ENCODE results near the gene FRMD8. TPM values are rescaled to one million over a fixed set of nuclear protein-coding genes. Genes with fewer than 3 reads are reported as not detected.
A peak's percentile ranks its signal among the peaks of the same experiment; 100 is the strongest.

Gene FRMD8
- total RNA-seq, 1 experiment from 2014 or later, result 22.7 TPM

GRCh38 chr11:65432686-65433582 lies 46.5 kb downstream of the FRMD8 start:
- no peak overlapping the region for H2BK20ac ChIP-seq (ENCODE audit: low read depth, low read length, poor library complexity, severe bottlenecking)
- peaks cover 18 to 19% of the 10 kb centered on the region in 2 experiments for H3K4me1 Mint-ChIP-seq
- no peak overlapping the region for H3K23ac ChIP-seq (ENCODE audit: insufficient read length, low read depth, low read length)
- peaks cover 7% of the 10 kb centered on the region; the same call in 1 of the 2 replicates for H3K4me1 ChIP-seq (ENCODE audit: insufficient read depth, low read length)
- H2AFZ ChIP-seq (ENCODE audit: low read length), result no peak overlapping the region
- WGBS (ENCODE audit: extremely low coverage, insufficient read length, low lambda C conversion rate), result no CpG with 5 or more reads among the region's 1 CpG
- no peaks in the 10 kb centered on the region for H3K36me3 Mint-ChIP-seq (ENCODE audit: insufficient read depth in 1 of 3, low read depth in 3 of 3)
- H3K18ac ChIP-seq (ENCODE audit: insufficient read length, low read depth, low read length), result no peak overlapping the region
- H3K4me2 ChIP-seq (ENCODE audit: insufficient read depth, insufficient read length, low read length), result no peak overlapping the region
- H2BK12ac ChIP-seq (ENCODE audit: insufficient read length, low read depth, low read length), result no peak overlapping the region
- no peak overlapping the region for H3K56ac ChIP-seq (ENCODE audit: insufficient read length, low read depth, low read length)
- no peak overlapping the region for H3K27ac Mint-ChIP-seq
- DNase-seq, result no peak
- no peak overlapping the region for H2BK120ac ChIP-seq (ENCODE audit: low read depth, low read length, poor library complexity, severe bottlenecking)
- H3K4ac ChIP-seq (ENCODE audit: low read depth, low read length), result no peak overlapping the region
- TF ChIP-seq CTCF (conservative IDR thresholded peaks at IDR 0.05), result peak; percentile 60; the same call in 2 of the 3 replicates
- no peak overlapping the region for H3T11ph ChIP-seq (ENCODE audit: low read length)
- no peak overlapping the region for H2BK5ac ChIP-seq (ENCODE audit: insufficient read length, low read length)
- H3K79me1 ChIP-seq (ENCODE audit: insufficient read depth, low read depth, low read length, poor library complexity, severe bottlenecking), result no peaks in the 10 kb centered on the region
- no peak overlapping the region for H4K91ac ChIP-seq (ENCODE audit: insufficient read length, low read depth, low read length)
- no peaks in the 10 kb centered on the region for H3K9me3 ChIP-seq (ENCODE audit: control insufficient read depth, low read depth, low read length)
- no peak overlapping the region for H2BK15ac ChIP-seq (ENCODE audit: low read depth, low read length)
- no peaks in the 10 kb centered on the region for H3K9me3 Mint-ChIP-seq
- no peaks in the 10 kb centered on the region for H3K27me3 ChIP-seq (ENCODE audit: insufficient read depth, low read length)
- no peak overlapping the region for H3K27ac ChIP-seq (ENCODE audit: insufficient read length, low read depth, low read length)
- no peak overlapping the region for H3K4me3 Mint-ChIP-seq
- no peak overlapping the region for H3K9ac ChIP-seq (ENCODE audit: extremely low read depth, insufficient read length, low read length)
- H3K14ac ChIP-seq (ENCODE audit: insufficient read depth, low read length), result no peak overlapping the region
- H4K5ac ChIP-seq (ENCODE audit: insufficient read length, low read depth, low read length), result no peak overlapping the region
- H3K27me3 Mint-ChIP-seq (ENCODE audit: low read depth), result no peaks in the 10 kb centered on the region
- H3K79me2 ChIP-seq (ENCODE audit: insufficient read depth, low read length), result no peaks in the 10 kb centered on the region; the same call in 1 of the 2 replicates
- H4K8ac ChIP-seq (replicated peaks; ENCODE audit: insufficient read length, low read depth, low read length), result no peak overlapping the region
- H3K23me2 ChIP-seq (ENCODE audit: insufficient read length, low read depth, low read length, poor library complexity, severe bottlenecking), result no peaks in the 10 kb centered on the region
- no peaks in the 10 kb centered on the region for H4K20me1 ChIP-seq (ENCODE audit: control insufficient read depth, insufficient read depth, insufficient read length)
- H2AK5ac ChIP-seq (ENCODE audit: insufficient read length, low read length), result no peak overlapping the region

All from H9 (cell line).